Sigmoid colon (tissue), 7 donors: ENCODE measurements around the gene TRIM25. TPM values are rescaled to one million over a fixed set of nuclear protein-coding genes. Genes with fewer than 3 reads are reported as not detected.

ENCODE experiments used
- DNase-seq: peaks from one replicate; pipeline ENCODE4 v3.0.0-alpha.2; 2019
- H3K27ac ChIP-seq, 4 donors: fragments of 200-600 bp; sonication (generic); one replicate each; pipeline ENCODE4 v1.5.1; 2016 to 2019; ENCODE audit warnings: mild to moderate bottlenecking in 1 of 4
- H3K27me3 ChIP-seq, 3 donors: fragments of 200-600 bp; sonication (generic); one replicate each; pipeline ENCODE4 v1.5.1; 2019; ENCODE audit warnings: mild to moderate bottlenecking in 1 of 3
- H3K36me3 ChIP-seq, 4 donors: fragments of 200-600 bp; sonication (generic); one replicate each; pipeline ENCODE4 v1.5.1; 2016 to 2019
- H3K4me1 ChIP-seq, 4 donors: fragments of 200-600 bp; sonication (generic); one replicate each; pipeline ENCODE4 v1.5.1; 2017 to 2019
- H3K4me3 ChIP-seq, 4 donors: fragments of 200-600 bp; sonication (generic); one replicate each; pipeline ENCODE4 v1.5.1; 2017 to 2019; ENCODE audit warnings: mild to moderate bottlenecking in 2 of 4, moderate library complexity in 1 of 4
- H3K9me3 ChIP-seq, 4 donors: fragments of 200-600 bp in 3 of 4; sonication (generic) in 3 of 4; one replicate each; pipeline versions ENCODE4 v1.5.1 to v1.6.1; 2013 to 2019
- EP300 ChIP-seq, 4 donors: sonication (generic); formaldehyde crosslinking; IDR thresholded peaks; one replicate each; pipeline ENCODE4 v1.6.1; 2017; ENCODE audit warnings: antibody characterized with exemption in 4 of 4
- POLR2A ChIP-seq, 2 donors: fragments of 450-650 bp; IDR thresholded peaks; one replicate each; pipeline ENCODE4 v1.6.1; 2016; ENCODE audit warnings: antibody characterized with exemption in 2 of 2, mild to moderate bottlenecking in 2 of 2, moderate library complexity in 2 of 2
- POLR2AphosphoS5 ChIP-seq, 4 donors: sonication (generic); formaldehyde crosslinking; IDR thresholded peaks; one replicate each; pipeline ENCODE4 v1.6.1; 2017; ENCODE audit warnings: antibody characterized with exemption in 4 of 4
- WGBS, 2 donors: extraction: QIAGEN DNeasy Blood & Tissue Kit; methylation state at CpG; one replicate each; pipeline ENCODE4 v1.1.7; 2013; 5-methylcytosine and 5-hydroxymethylcytosine counted together
- intact Hi-C: fragments of 100-400 bp; cut with DNase I; formaldehyde crosslinking; loops from one replicate; pipeline ENCODE4 v1.15.1; 2023
- polyA plus RNA-seq, 3 donors: library from polyadenylated mRNA; stranded (reverse); fragments of 200-250 nt; gene quantifications; one replicate each; pipeline ENCODE4 v1.2.3, GENCODE V29; 2013
- total RNA-seq, 4 donors: library from RNA; depleted of rRNA; stranded (reverse); fragments of >200 nt; gene quantifications; one replicate each; pipeline ENCODE4 v1.1.0, GENCODE V29; 2016
- TF ChIP-seq, protein P1 (sequence below), 4 experiments: fragments of 450-650 bp in 3 of 4; fragments of 200-600 bp in 1 of 4; IDR thresholded peaks; one replicate each; pipeline ENCODE4 v1.5.1; 2016 to 2019; ENCODE audit warnings: antibody characterized with exemption in 4 of 4, mild to moderate bottlenecking in 3 of 4, moderate library complexity in 2 of 4
- donor health status: healthy with polysubstance abuse.
- donor health status: Bipolar disorder and iron deficiency.
- donor health status: healthy.

Gene TRIM25
- total and polyA plus RNA-seq, 7 donors: 10.8 to 51.6 (median 20.3) TPM

DNA sequence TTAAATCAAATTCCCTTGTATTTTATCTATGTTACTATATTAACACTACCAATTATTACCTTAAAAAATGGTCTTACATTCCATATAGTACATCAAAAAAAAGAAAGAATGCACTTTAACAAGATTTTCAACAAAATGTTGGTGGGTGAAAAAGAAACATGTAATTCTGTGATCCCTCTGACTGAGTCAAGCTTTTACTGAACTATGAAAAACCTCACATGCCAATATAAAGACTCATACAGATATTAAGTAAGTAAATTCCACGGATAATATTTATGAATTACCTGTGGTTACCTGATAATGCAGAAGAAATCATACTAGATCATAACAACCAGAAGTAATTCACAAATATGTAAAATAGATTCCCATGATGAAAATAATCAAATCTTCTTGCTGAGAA lies 34.6 kb upstream of the TRIM25 start:
- Histone ChIP-seq H3K4me3 (no peak overlapping the region), H3K27ac (no peak overlapping the region), H3K36me3 (peaks cover 22 to 76% (median 25%) of the 10 kb centered on the region in 4 donors), H3K9me3 (no peaks in the 10 kb centered on the region), H3K27me3 (no peaks in the 10 kb centered on the region), H3K4me1 (no peaks in the 10 kb centered on the region)
- WGBS, 2 donors: 93 to 97% methylated on average over 1 of the region's 1 CpG
- intact Hi-C loops: no loop called here
- TF ChIP-seq POLR2A (IDR thresholded peaks at IDR 0.05) (no peak), POLR2AphosphoS5 (IDR thresholded peaks at IDR 0.05) (no peak), EP300 (IDR thresholded peaks at IDR 0.05) (no peak)
- TF ChIP-seq, protein P1, sequence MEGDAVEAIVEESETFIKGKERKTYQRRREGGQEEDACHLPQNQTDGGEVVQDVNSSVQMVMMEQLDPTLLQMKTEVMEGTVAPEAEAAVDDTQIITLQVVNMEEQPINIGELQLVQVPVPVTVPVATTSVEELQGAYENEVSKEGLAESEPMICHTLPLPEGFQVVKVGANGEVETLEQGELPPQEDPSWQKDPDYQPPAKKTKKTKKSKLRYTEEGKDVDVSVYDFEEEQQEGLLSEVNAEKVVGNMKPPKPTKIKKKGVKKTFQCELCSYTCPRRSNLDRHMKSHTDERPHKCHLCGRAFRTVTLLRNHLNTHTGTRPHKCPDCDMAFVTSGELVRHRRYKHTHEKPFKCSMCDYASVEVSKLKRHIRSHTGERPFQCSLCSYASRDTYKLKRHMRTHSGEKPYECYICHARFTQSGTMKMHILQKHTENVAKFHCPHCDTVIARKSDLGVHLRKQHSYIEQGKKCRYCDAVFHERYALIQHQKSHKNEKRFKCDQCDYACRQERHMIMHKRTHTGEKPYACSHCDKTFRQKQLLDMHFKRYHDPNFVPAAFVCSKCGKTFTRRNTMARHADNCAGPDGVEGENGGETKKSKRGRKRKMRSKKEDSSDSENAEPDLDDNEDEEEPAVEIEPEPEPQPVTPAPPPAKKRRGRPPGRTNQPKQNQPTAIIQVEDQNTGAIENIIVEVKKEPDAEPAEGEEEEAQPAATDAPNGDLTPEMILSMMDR (IDR thresholded peaks at IDR 0.05): no peak
- no peak for DNase-seq

DNA sequence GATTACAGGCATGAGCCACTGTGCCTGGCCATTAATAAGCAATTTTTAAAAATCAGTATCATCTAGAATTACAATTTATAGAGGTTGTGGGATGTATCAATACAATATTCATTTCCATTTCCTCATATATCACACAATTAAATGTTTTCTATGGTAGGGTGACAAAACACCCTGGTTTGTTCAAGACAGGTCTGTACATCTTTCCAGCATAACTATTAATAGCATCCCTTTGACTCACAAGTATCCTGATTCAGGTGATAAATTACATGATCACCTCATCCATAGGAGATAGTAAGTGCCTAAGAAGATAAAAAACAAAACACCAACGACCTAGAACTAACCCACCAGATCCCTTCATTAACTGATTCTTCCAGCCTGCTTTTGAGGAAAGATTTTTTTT lies 33.9 kb upstream of the TRIM25 start:
- H3K4me1 ChIP-seq: no peaks in the 10 kb centered on the region
- peaks cover 23 to 81% (median 30%) of the 10 kb centered on the region in 4 donors for H3K36me3 ChIP-seq
- intact Hi-C loops: no loop called here
- no peak overlapping the region for H3K27ac ChIP-seq
- TF ChIP-seq, protein P1 (IDR thresholded peaks at IDR 0.05): no peak
- no peak for TF ChIP-seq EP300 (IDR thresholded peaks at IDR 0.05)
- no peak for TF ChIP-seq POLR2A (IDR thresholded peaks at IDR 0.05)
- no peak for TF ChIP-seq POLR2AphosphoS5 (IDR thresholded peaks at IDR 0.05)
- H3K27me3 ChIP-seq: no peaks in the 10 kb centered on the region
- H3K9me3 ChIP-seq: no peaks in the 10 kb centered on the region
- no peak overlapping the region for H3K4me3 ChIP-seq
- no peak for DNase-seq
- 53 to 64% methylated on average over 1 of the region's 1 CpG for WGBS, 2 donors

DNA sequence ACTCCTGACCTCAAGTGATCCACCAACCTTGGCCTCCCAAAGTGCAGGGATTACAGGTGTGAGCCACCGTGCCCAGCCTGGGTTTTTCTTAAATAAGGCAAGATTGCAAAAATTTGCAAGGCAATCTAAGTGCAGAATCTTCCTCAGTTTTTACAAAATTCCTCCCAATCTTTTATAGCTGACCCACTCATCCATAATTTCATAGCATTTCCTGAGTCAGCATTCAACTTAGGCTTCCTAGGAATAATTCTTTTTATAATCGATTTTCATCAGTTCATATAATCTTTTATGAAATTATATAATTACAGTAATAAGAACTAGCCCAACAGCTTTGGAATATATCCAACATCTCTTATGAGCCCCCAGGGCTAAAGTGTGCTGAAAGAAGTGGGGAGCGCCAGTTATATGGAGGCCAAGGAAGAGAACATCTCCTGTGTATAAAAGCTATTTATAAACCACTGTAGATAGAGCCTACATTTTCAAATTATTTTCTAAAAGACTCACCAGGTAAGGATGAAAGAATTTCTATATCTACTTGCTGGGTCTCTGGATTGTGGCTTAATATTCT lies 32.2 kb upstream of the TRIM25 start:
- TF ChIP-seq, protein P1 (IDR thresholded peaks at IDR 0.05): no peak
- TF ChIP-seq EP300 (IDR thresholded peaks at IDR 0.05): no peak
- Histone ChIP-seq H3K4me3 (no peak overlapping the region), H3K36me3 (peaks cover 32 to 98% (median 36%) of the 10 kb centered on the region in 4 donors), H3K4me1 (no peaks in the 10 kb centered on the region), H3K27ac (no peak overlapping the region), H3K27me3 (no peaks in the 10 kb centered on the region), H3K9me3 (no peaks in the 10 kb centered on the region)
- intact Hi-C loops: no loop called here
- no peak for DNase-seq
- WGBS, 2 donors: 89 to 94% methylated on average over 3 of the region's 3 CpGs

DNA sequence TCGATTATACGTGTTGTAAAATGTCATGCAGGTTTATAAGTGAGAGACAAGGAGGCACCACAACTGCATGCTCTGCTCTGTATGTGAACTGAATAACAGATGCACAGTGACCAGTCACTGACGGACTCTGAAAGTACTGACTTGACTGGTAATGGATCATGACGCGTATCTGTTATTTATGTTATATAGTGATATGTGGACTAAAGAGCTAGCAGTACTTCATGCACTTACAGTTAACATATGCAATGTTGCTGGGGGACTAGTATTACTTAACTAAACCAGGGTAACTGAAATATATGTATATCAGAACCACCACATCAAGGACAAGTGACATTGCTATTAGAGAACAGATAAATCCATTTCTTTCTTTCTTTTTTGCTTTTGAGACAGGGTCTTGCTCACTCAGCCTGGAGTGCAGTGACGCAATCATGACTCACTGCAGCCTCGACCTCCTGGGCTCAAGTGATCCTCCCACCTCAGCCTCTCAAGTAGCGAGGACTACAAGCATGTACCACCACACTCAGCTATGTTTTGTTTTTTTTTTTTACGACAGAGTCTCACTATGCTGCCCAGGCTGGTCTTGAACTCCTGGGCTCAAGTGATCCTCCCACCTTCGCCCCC lies 29.8 kb upstream of the TRIM25 start:
- H3K4me3 ChIP-seq: no peak overlapping the region
- DNase-seq: no peak
- H3K27ac ChIP-seq: no peak overlapping the region
- TF ChIP-seq POLR2A (IDR thresholded peaks at IDR 0.05) (no peak), EP300 (IDR thresholded peaks at IDR 0.05) (no peak), POLR2AphosphoS5 (IDR thresholded peaks at IDR 0.05) (no peak)
- TF ChIP-seq, protein P1 (IDR thresholded peaks at IDR 0.05): no peak
- intact Hi-C loops: no loop called here
- 81 to 84% methylated on average over 10 of the region's 10 CpGs for WGBS, 2 donors
- H3K9me3 ChIP-seq: no peaks in the 10 kb centered on the region
- peaks cover 20 to 100% (median 30%) of the 10 kb centered on the region in 4 donors for H3K36me3 ChIP-seq
- no peaks in the 10 kb centered on the region for H3K27me3 ChIP-seq
- no peaks in the 10 kb centered on the region for H3K4me1 ChIP-seq
